CD14-positive monocyte (primary cell): ENCODE data around the gene SCN7A. TPM values are rescaled to one million over a fixed set of nuclear protein-coding genes. Genes with fewer than 3 reads are reported as not detected.

ENCODE experiments used
- DNase-seq, 3 donors: peaks; one replicate each; pipeline ENCODE4 v3.0.0-alpha.2; 2011 to 2022
- H2AFZ ChIP-seq: 2 replicates; pipeline ENCODE4 v1.6.0; 2012; ENCODE audit warnings: mild to moderate bottlenecking, low read depth, low read length, inconsistent platforms; ENCODE audit not compliant: insufficient read depth, poor library complexity, severe bottlenecking
- H3K27ac ChIP-seq, 2 donors: 1 replicate in 1 of 2; 2 replicates in 1 of 2; pipeline ENCODE4 v1.5.1; 2012 to 2013; ENCODE audit warnings: low read length in 2 of 2, control low read depth in 1 of 2, inconsistent platforms in 1 of 2, low read depth in 1 of 2, mild to moderate bottlenecking in 1 of 2
- H3K27me3 ChIP-seq, 2 donors: one replicate each; pipeline versions ENCODE4 v1.6.0 to v1.6.1; 2011 to 2013; ENCODE audit warnings: low read length in 2 of 2; ENCODE audit not compliant: control insufficient read depth in 2 of 2, insufficient read depth in 2 of 2
- H3K36me3 ChIP-seq, 2 donors: replicated peaks in 1 of 2; 1 replicate in 1 of 2; 2 replicates in 1 of 2; pipeline versions ENCODE4 v1.5.1 to v1.6.1; 2012 to 2013; ENCODE audit warnings: low read length in 2 of 2, control low read depth in 1 of 2, inconsistent platforms in 1 of 2, mild to moderate bottlenecking in 1 of 2; ENCODE audit not compliant: insufficient read depth in 2 of 2, control insufficient read depth in 1 of 2
- H3K4me1 ChIP-seq, 2 donors: 1 replicate in 1 of 2; 2 replicates in 1 of 2; pipeline versions ENCODE4 v1.5.1 to v1.6.1; 2012 to 2013; ENCODE audit warnings: low read length in 2 of 2, control low read depth in 1 of 2, inconsistent platforms in 1 of 2, mild to moderate bottlenecking in 1 of 2, moderate library complexity in 1 of 2; ENCODE audit not compliant: insufficient read depth in 2 of 2, control insufficient read depth in 1 of 2
- H3K4me2 ChIP-seq: replicated peaks from 2 replicates; pipeline ENCODE3; 2012; ENCODE audit warnings: low read length, moderate library complexity, mild to moderate bottlenecking; ENCODE audit not compliant: poor library complexity, severe bottlenecking; ENCODE audit errors: extremely low read depth
- H3K4me3 ChIP-seq, 3 experiments: fragments of 200-600 bp in 1 of 3; sonication (generic) in 1 of 3; replicated peaks in 1 of 3; 1 replicate in 2 of 3; 2 replicates in 1 of 3; pipeline ENCODE4 v1.5.1; 2011 to 2013; ENCODE audit warnings: low read length in 3 of 3, mild to moderate bottlenecking in 3 of 3, control low read depth in 2 of 3, low read depth in 2 of 3, inconsistent platforms in 1 of 3, moderate library complexity in 1 of 3
- H3K79me2 ChIP-seq: 2 replicates; pipeline ENCODE4 v1.6.0; 2012; ENCODE audit warnings: mild to moderate bottlenecking, control low read depth, inconsistent platforms, low read length, moderate library complexity; ENCODE audit not compliant: insufficient read depth
- H3K9ac ChIP-seq: 2 replicates; pipeline ENCODE4 v1.6.0; 2017; ENCODE audit warnings: low read length, mild to moderate bottlenecking; ENCODE audit not compliant: insufficient read depth, poor library complexity, severe bottlenecking
- H3K9me3 ChIP-seq, 2 donors: replicated peaks in 1 of 2; 1 replicate in 1 of 2; 2 replicates in 1 of 2; pipeline versions ENCODE4 v1.5.1 to v1.6.1; 2012 to 2013; ENCODE audit warnings: low read length in 2 of 2, control low read depth in 1 of 2; ENCODE audit not compliant: control insufficient read depth in 1 of 2, insufficient read depth in 1 of 2
- H4K20me1 ChIP-seq: 2 replicates; pipeline ENCODE4 v1.6.0; 2012; ENCODE audit warnings: mild to moderate bottlenecking, low read length, control low read depth, moderate library complexity; ENCODE audit not compliant: insufficient read depth
- H3K27ac Mint-ChIP-seq, 7 donors: one replicate each; pipeline ENCODE4 v1.8.0; 2020; ENCODE audit warnings: mild to moderate bottlenecking in 7 of 7, mixed read lengths in 7 of 7, moderate library complexity in 6 of 7, inconsistent platforms in 2 of 7
- H3K27me3 Mint-ChIP-seq, 3 donors: one replicate each; pipeline ENCODE4 v1.8.0; 2021 to 2022; ENCODE audit warnings: low read depth in 3 of 3, mild to moderate bottlenecking in 3 of 3, mixed read lengths in 3 of 3, moderate library complexity in 3 of 3, inconsistent platforms in 1 of 3
- H3K36me3 Mint-ChIP-seq, 2 donors: one replicate each; pipeline ENCODE4 v1.8.0; 2020; ENCODE audit warnings: mixed read lengths in 2 of 2, inconsistent platforms in 1 of 2, mild to moderate bottlenecking in 1 of 2
- H3K4me1 Mint-ChIP-seq: one replicate; pipeline ENCODE4 v1.8.0; 2020; ENCODE audit warnings: mild to moderate bottlenecking, mixed read lengths
- H3K4me3 Mint-ChIP-seq, 2 donors: one replicate each; pipeline ENCODE4 v1.8.0; 2020; ENCODE audit warnings: mild to moderate bottlenecking in 2 of 2, mixed read lengths in 2 of 2, moderate library complexity in 1 of 2
- H3K9me3 Mint-ChIP-seq, 7 donors: one replicate each; pipeline ENCODE4 v1.8.0; 2020 to 2022; ENCODE audit warnings: mixed read lengths in 7 of 7, mild to moderate bottlenecking in 6 of 7, moderate library complexity in 6 of 7, inconsistent platforms in 2 of 7
- CTCF ChIP-seq: fragments of 200-600 bp; IDR thresholded peaks from one replicate; pipeline ENCODE4 v1.8.0; 2022; ENCODE audit warnings: antibody characterized with exemption, mild to moderate bottlenecking
- WGBS: methylation state at CpG from one replicate; pipeline ENCODE4 v1.1.5; 2013; ENCODE audit warnings: missing lambda C conversion rate; ENCODE audit not compliant: insufficient coverage; 5-methylcytosine and 5-hydroxymethylcytosine counted together
- intact Hi-C, 2 donors: fragments of 100-400 bp; cut with micrococcal nuclease; formaldehyde crosslinking; loops; one replicate each; pipeline versions ENCODE4 v1.15.0 to v1.15.1; 2023
- polyA plus RNA-seq, 3 donors: library from polyadenylated mRNA; depleted of rRNA in 1 of 3; unstranded in 2 of 3; stranded (reverse) in 1 of 3; fragments of 300-500 nt in 2 of 3; fragments of >200 nt in 1 of 3; fragmentation: Illumina TruSeq in 2 of 3; gene quantifications; 1 replicate in 2 of 3; 2 replicates in 1 of 3; pipeline ENCODE4 v1.2.3, GENCODE V29; 2012 to 2021

The SCN7A gene
- polyA plus RNA-seq, 3 donors = not detected

- Mint-ChIP-seq H3K27me3 (peaks cover 0 to 2% (median 0%) of the 10 kb centered on the region in 3 donors), H3K4me1 (peaks cover 6% of the 10 kb centered on the region), H3K4me3 (no peak overlapping the region), H3K27ac (no peak overlapping the region), H3K36me3 (no peaks in the 10 kb centered on the region), H3K9me3 (peaks cover 0 to 3% (median 0%) of the 10 kb centered on the region in 7 donors)
- no peaks in the 10 kb centered on the region for H3K36me3 ChIP-seq
- no peak overlapping the region for H3K4me3 ChIP-seq
- no peak overlapping the region for H3K27ac ChIP-seq
- no peak for TF ChIP-seq CTCF
- WGBS = no CpG with 5 or more reads among the region's 5 CpGs
- no peaks in the 10 kb centered on the region for H3K4me1 ChIP-seq
- no peaks in the 10 kb centered on the region for H3K27me3 ChIP-seq
- peak overlapping the region; percentile 12 for H2AFZ ChIP-seq
- intact Hi-C loops = no loop called here
- no peak overlapping the region for H3K9ac ChIP-seq
- no peak overlapping the region for H3K4me2 ChIP-seq
- DNase-seq = no peak
- no peaks in the 10 kb centered on the region for H4K20me1 ChIP-seq
- H3K9me3 ChIP-seq = no peaks in the 10 kb centered on the region
- H3K79me2 ChIP-seq = no peaks in the 10 kb centered on the region
Measured at GRCh38 chr2:166418853-166419615, 75.0 kb downstream of the SCN7A start.

- Histone ChIP-seq H3K4me1 (no peaks in the 10 kb centered on the region), H3K27ac (no peak overlapping the region), H3K27me3 (no peaks in the 10 kb centered on the region), H3K79me2 (no peaks in the 10 kb centered on the region), H3K9me3 (no peaks in the 10 kb centered on the region), H3K9ac (no peak overlapping the region), H2AFZ (no peak overlapping the region), H3K4me2 (no peak overlapping the region), H4K20me1 (no peaks in the 10 kb centered on the region), H3K36me3 (no peaks in the 10 kb centered on the region), H3K4me3 (no peak overlapping the region)
- H3K27ac Mint-ChIP-seq = no peak overlapping the region
- H3K9me3 Mint-ChIP-seq = peaks cover 0 to 3% (median 0%) of the 10 kb centered on the region in 7 donors
- TF ChIP-seq CTCF = peak; percentile 12
- peak; percentile 4 to 27 (median 16) for DNase-seq
- no peaks in the 10 kb centered on the region for H3K36me3 Mint-ChIP-seq
- peaks cover 0 to 2% (median 2%) of the 10 kb centered on the region in 3 donors for H3K27me3 Mint-ChIP-seq
- intact Hi-C loops = no loop called here
- H3K4me1 Mint-ChIP-seq = peaks cover 6% of the 10 kb centered on the region
- no peak overlapping the region for H3K4me3 Mint-ChIP-seq
- no CpG with 5 or more reads among the region's 2 CpGs for WGBS
Measured at GRCh38 chr2:166417669-166418068, 76.4 kb downstream of the SCN7A start.
